ENCODE measurements around the gene BCR.

Gene BCR

DNA sequence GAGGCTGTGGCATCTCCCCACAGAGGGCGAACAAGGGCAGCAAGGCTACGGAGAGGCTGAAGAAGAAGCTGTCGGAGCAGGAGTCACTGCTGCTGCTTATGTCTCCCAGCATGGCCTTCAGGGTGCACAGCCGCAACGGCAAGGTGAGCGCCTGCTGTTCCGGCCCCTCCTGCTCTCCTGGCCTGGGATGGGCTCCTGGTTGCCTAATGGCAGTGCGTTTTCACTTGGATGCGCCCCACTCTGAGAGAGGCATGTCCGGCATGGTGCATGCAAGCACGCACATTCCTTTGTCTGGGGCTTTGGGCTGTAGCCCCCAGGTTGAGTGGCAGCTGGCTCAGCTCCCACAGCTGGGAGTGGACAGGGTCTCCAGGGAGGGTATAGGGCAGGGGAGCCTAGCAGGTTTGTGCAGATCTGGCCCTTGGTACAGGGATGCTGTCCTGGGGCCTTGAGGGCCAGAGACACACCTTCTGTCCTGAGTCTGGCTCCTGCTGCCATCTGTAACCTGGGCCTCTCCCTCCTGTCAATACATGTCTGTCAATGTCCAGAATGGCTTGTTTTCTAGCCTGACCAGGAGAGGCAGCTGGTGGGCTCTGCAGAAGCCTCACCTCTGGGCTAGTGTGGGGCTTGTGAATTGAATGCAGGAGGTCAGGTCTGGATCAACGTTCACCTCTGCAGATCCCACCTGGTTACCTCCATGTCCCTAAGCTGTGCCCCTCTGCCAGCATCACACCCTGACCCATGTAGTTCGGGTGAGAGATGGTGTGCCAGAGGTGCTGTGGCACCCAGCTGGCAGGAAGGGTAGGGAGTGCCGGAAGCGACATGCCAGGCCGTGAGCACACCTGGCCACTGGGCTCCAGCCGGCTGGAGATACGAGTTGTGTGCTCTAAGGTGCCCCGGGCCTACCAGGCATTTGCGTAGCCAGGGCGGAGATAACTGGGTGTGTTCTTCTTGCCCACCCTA is 107.1 kb downstream of the BCR start:
- DNase-seq (ENCODE audit: extremely low read depth, low read depth): no peak
- TF ChIP-seq CTCF (IDR thresholded peaks at IDR 0.05; ENCODE audit: low read depth, low read length, missing control alignments): no peak
- no peak overlapping the region for H3K4me3 ChIP-seq (replicated peaks; ENCODE audit: low read depth, low read length)

GRCh38 chr22:23288301-23289129 is 108.2 kb downstream of the BCR start:
- no peak for TF ChIP-seq CTCF (IDR thresholded peaks at IDR 0.05; ENCODE audit: low read depth, low read length, missing control alignments)
- DNase-seq (ENCODE audit: extremely low read depth, low read depth): no peak
- no peak overlapping the region for H3K4me3 ChIP-seq (replicated peaks; ENCODE audit: low read depth, low read length)

DNA sequence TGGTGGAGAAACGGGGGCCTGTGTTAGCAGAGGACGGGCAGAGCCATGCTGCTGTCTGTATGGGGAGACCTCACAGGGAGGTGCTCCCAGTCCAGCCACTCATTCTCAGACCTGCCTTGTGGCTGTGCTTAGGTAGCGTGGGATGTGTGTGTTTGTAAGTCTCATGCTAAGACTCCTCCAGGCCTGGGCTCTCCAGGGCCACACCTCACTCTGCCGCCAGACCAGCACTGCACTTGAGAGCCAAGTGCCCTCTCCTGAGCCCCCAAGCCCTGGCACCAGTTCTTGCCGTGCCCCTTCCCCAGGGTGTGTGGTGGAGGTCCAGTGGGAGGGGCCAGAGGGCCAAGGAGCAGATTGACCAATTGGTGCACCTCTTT is 108.8 kb downstream of the BCR start:
- no peak for TF ChIP-seq CTCF (IDR thresholded peaks at IDR 0.05; ENCODE audit: low read depth, low read length, missing control alignments)
- DNase-seq (ENCODE audit: extremely low read depth, low read depth): no peak
- no peak overlapping the region for H3K4me3 ChIP-seq (replicated peaks; ENCODE audit: low read depth, low read length)

DNA sequence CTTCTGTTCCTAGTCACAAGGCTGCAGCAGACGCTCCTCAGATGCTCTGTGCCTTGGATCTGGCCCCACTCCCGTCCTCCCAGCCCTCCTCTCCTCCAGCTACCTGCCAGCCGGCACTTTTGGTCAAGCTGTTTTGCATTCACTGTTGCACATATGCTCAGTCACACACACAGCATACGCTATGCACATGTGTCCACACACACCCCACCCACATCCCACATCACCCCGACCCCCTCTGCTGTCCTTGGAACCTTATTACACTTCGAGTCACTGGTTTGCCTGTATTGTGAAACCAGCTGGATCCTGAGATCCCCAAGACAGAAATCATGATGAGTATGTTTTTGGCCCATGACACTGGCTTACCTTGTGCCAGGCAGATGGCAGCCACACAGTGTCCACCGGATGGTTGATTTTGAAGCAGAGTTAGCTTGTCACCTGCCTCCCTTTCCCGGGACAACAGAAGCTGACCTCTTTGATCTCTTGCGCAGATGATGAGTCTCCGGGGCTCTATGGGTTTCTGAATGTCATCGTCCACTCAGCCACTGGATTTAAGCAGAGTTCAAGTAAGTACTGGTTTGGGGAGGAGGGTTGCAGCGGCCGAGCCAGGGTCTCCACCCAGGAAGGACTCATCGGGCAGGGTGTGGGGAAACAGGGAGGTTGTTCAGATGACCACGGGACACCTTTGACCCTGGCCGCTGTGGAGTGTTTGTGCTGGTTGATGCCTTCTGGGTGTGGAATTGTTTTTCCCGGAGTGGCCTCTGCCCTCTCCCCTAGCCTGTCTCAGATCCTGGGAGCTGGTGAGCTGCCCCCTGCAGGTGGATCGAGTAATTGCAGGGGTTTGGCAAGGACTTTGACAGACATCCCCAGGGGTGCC is 109.8 kb downstream of the BCR start:
- peak; percentile 93 for TF ChIP-seq CTCF (IDR thresholded peaks at IDR 0.05; ENCODE audit: low read depth, low read length, missing control alignments)
- peak; percentile 46 for DNase-seq (ENCODE audit: extremely low read depth, low read depth)
- H3K4me3 ChIP-seq (replicated peaks; ENCODE audit: low read depth, low read length): no peak overlapping the region

GRCh38 chr22:23291806-23292452 is 111.6 kb downstream of the BCR start:
- H3K4me3 ChIP-seq (replicated peaks; ENCODE audit: low read depth, low read length): no peak overlapping the region
- no peak for DNase-seq (ENCODE audit: extremely low read depth, low read depth)
- TF ChIP-seq CTCF (IDR thresholded peaks at IDR 0.05; ENCODE audit: low read depth, low read length, missing control alignments): no peak

All from HFF-Myc (cell line).